ENCODE data around the gene OSBP2.

Gene OSBP2

GRCh38 chr22:30855266-30855665 lies 160.6 kb downstream of the OSBP2 start:
- TF ChIP-seq TCF12 (IDR thresholded peaks at IDR 0.05; ENCODE audit: low read depth) (no peak), YY1 (IDR thresholded peaks at IDR 0.05; ENCODE audit: low read depth) (no peak)

GRCh38 chr22:30855677-30856518 lies 161.2 kb downstream of the OSBP2 start:
- TF ChIP-seq TAF1 (IDR thresholded peaks at IDR 0.05; ENCODE audit: low read depth) (no peak), USF1 (IDR thresholded peaks at IDR 0.05) (no peak), TEAD4 (IDR thresholded peaks at IDR 0.05) (no peak), REST (IDR thresholded peaks at IDR 0.05; ENCODE audit: low read depth) (no peak), CREB1 (IDR thresholded peaks at IDR 0.05; ENCODE audit: low read depth) (no peak), CEBPB (IDR thresholded peaks at IDR 0.05) (no peak), YY1 (IDR thresholded peaks at IDR 0.05; ENCODE audit: low read depth) (no peak)

GRCh38 chr22:30856741-30857502 lies 162.2 kb downstream of the OSBP2 start:
- no peak for TF ChIP-seq EP300 (IDR thresholded peaks at IDR 0.05; ENCODE audit: borderline replicate concordance)
- TF ChIP-seq EGR1 (IDR thresholded peaks at IDR 0.05) = no peak
- no peak for TF ChIP-seq USF1 (IDR thresholded peaks at IDR 0.05)
- TF ChIP-seq FOXM1 (IDR thresholded peaks at IDR 0.05; ENCODE audit: borderline replicate concordance, low read depth) = no peak
- TF ChIP-seq RAD21 (IDR thresholded peaks at IDR 0.05; ENCODE audit: low read depth) = no peak
- no peak for TF ChIP-seq TAF1 (IDR thresholded peaks at IDR 0.05; ENCODE audit: low read depth)
- no peak for TF ChIP-seq REST (IDR thresholded peaks at IDR 0.05; ENCODE audit: low read depth)
- TF ChIP-seq CREB1 (IDR thresholded peaks at IDR 0.05; ENCODE audit: low read depth) = no peak
- TF ChIP-seq CEBPB (IDR thresholded peaks at IDR 0.05) = no peak
- no peak for TF ChIP-seq NFIC (IDR thresholded peaks at IDR 0.05)

- TF ChIP-seq TEAD4 (IDR thresholded peaks at IDR 0.05) (no peak), TAF1 (IDR thresholded peaks at IDR 0.05; ENCODE audit: low read depth) (no peak), YY1 (IDR thresholded peaks at IDR 0.05; ENCODE audit: low read depth) (no peak), EGR1 (IDR thresholded peaks at IDR 0.05) (no peak), NFIC (IDR thresholded peaks at IDR 0.05) (no peak), CREB1 (IDR thresholded peaks at IDR 0.05; ENCODE audit: low read depth) (no peak), RAD21 (IDR thresholded peaks at IDR 0.05; ENCODE audit: low read depth) (no peak), REST (IDR thresholded peaks at IDR 0.05; ENCODE audit: low read depth) (no peak), TCF12 (IDR thresholded peaks at IDR 0.05; ENCODE audit: low read depth) (no peak), FOXM1 (IDR thresholded peaks at IDR 0.05; ENCODE audit: borderline replicate concordance, low read depth) (no peak), CEBPB (IDR thresholded peaks at IDR 0.05) (no peak), USF1 (IDR thresholded peaks at IDR 0.05) (no peak), MAX (IDR thresholded peaks at IDR 0.05) (no peak), EP300 (IDR thresholded peaks at IDR 0.05; ENCODE audit: borderline replicate concordance) (no peak), ZBTB7A (IDR thresholded peaks at IDR 0.05; ENCODE audit: low read depth) (no peak)
These were observed 163.1 kb downstream of the OSBP2 start for GRCh38 chr22:30857791-30858190.

All from Ishikawa (cell line).